ENCODE measurements around the gene TACO1.

Gene TACO1

DNA sequence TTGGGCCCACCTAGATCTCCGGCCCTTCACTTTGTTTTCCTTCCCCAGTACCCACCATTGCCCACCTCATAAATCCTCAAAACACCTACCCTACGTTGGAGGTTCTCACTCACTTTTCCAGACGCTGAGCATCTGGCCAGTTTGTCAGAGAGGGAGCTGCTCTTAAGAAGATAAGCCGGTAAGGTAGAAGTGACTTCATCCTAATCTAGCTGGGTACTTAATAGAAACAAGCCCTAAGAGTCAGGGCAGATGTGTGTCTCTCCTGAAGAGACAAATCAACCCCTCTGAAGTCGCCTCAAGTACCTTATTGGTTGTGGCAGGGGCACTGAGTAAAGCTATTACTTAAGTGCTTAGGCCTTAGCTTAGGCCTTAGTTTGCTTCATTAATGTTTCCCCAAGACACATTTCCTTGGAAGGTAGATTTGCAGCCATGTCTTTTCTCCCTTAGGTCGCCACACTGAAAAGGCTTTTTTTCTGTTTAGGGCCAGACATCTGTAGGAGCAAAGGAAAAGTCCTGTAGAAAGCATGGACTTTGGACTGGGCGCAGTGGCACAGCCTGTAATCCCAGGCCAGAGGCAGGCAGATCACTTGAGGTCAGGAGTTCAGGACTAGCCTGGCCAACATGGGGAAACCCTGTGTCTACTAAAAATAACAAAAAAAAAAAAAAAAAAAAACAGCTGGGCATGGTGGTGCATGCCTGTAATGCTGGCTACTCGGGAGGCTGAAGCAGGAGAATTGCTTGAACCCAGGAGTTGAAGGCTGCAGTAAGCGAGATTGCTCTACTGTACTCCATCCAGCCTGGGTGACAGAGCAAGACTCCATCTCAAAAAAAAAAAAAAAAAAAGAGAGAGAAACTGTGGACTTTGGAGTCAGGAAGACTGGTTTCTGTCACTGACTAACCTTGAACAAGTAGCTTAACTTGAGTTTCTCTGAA, 1.0 kb downstream of the TACO1 start:
- no peak for DNase-seq

DNA sequence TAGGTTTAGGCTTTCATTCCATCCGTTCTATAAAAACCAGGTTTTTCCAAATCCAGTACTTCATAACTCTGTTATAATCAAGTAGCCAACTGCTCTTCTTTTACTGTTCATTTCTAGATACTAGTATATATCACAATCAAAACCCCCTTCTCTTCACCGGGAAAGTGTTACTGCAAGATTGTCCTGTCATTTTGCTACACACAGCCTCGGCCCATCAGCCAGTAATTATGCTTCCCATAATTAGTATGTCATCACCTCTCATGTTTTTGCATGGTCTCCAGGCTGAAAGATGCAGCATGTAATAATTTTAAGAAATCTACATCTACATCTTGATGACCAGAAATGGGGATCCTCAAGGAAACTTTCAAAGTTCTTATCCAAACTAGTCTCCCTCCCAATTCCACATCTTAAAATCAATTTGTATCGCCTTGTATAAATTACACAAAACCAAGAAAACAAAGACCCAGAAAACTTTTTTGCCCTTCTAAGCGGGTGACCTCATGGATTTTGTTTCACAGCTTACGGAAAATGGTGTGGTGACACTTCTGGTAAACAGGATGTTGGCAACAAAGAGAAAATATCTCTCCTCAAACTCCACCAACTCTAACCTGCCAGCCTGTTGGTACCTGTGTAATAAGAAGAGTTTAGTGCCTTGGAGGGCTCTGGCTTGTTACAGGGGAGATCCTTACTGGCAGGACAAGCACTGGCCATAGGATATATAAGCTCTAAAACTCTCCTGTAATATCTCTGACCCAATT, 9.3 kb downstream of the TACO1 start:
- no peak for DNase-seq

DNA sequence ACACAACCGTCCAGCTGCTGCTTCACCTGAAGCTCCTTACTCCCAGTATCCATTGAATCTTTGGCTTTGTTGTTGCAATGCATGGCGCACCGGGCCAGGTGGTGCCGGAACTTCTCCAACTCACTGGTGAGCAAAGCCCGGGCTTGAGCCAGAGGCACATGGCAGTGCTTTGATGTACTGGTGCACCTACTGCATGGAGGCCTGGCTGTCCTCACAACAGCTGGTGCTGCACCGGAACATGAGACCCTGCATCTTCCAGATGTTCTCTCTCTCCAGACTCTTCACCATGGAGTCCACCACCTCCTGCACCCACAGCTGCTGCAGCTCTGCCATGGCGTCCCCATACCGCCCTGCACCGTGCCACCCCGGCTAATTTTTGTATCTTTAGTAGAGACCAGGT, 10.2 kb downstream of the TACO1 start:
- no peak for DNase-seq

DNA sequence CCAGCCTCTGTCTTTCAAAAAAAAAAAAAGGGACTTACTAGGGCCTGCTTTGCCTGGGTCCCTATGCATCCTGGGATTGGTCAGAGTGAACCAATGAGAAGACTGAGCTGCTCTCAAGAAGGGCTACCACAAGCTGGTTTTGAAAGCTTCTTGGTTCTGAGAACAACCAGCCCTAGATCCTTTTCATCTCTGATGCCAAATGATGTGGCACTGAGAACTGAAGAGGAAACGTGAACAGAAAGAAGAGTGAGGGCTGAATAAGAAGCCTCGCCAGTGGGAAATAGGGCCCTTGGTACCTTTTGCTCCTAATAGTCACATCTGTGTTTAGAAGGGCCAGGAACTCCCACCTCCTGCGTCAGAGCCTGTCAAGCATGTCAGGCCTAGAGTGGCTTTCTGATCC, 10.7 kb downstream of the TACO1 start:
- DNase-seq = no peak

DNA sequence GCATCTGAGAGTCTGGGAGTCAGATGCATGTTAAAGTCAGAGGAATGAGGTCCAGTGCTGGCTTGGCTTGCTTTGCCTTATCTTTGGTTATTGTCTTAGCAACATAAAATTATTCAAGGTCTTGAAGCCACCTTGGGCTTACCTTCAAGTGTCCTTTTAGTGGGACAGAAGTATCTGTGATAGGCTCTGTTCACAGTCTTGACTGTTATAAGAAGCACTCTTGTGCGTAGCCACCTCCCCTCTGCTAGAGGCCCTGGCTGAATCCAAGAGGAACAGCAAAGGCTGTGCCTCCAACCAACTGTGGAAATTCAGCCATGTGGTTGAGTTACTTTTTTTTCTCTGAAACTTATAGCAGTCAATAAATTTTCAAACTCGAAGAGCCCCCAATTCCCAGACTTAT, 13.0 kb downstream of the TACO1 start:
- DNase-seq = no peak

DNA sequence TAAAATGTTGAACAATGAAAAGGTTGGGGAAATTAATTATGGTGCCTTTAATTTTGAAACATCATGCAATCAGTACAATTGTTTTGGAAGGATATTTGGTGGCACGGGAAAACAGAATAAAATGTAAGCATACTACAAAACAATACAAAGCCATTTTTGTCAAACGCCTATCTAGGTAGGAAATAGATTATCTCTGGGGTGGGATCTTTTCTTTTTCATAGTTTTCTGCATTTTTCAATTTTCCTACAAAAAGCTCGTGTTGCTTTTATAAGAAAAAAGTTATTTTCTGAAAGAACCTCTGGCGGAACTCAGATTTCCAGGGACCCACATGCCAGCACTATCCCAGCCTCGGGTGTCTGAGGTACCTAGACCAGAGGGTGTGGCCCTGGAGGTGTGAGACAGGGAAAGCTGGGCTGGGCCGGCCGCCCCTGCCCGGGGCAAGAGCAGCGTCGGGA, 20.6 kb downstream of the TACO1 start:
- DNase-seq = no peak

DNA sequence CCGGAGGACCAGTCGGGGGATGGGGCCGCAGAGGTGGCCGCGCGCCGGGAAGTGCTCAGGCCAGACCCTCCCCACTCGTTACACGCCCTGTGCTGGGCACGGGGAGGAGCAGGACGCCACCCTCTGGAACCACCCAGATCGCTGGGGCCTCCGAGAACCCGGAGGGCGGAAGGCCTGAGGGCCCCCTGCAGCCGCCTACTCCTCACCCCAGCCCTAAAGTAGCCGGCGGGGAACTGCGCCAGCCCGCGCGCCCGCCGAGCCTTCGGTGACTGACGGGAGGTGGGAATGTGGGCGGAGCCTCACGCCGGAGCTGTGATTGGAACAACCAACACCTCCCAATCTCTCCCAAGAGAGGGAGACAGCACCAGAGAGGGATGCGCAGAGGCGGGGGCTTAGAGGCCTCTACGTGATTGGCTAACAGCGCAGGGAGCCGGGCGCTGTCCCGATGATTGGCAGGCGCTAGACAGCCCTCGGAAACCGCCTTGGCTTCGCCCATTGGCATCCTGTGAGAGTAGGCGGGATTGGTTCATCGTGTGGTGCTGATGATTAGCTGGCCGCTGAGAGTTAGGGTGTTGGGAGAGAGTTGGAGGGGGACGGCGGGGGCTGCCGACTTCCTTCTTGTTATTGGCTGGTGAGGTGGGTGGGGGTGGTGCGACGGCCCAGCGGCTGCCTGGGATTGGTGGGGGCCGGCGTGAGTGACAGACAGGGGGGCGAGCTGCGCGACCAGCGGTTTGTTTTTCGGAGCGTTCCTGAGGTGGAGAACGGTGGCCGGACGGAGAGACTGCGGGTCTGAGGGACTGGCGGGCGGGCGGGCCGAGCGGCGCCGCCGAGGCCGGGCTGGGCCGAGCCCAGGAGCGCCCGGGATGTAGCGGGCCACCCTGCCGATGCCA, 21.2 kb downstream of the TACO1 start, which contains the start of gene MAP3K3:
Gene MAP3K3, plus strand, starts transcription at position 734 of the 890 bp plus-strand sequence. CDS start 343 bp downstream, outside the sequence.
- peak; percentile 100 for DNase-seq

DNA sequence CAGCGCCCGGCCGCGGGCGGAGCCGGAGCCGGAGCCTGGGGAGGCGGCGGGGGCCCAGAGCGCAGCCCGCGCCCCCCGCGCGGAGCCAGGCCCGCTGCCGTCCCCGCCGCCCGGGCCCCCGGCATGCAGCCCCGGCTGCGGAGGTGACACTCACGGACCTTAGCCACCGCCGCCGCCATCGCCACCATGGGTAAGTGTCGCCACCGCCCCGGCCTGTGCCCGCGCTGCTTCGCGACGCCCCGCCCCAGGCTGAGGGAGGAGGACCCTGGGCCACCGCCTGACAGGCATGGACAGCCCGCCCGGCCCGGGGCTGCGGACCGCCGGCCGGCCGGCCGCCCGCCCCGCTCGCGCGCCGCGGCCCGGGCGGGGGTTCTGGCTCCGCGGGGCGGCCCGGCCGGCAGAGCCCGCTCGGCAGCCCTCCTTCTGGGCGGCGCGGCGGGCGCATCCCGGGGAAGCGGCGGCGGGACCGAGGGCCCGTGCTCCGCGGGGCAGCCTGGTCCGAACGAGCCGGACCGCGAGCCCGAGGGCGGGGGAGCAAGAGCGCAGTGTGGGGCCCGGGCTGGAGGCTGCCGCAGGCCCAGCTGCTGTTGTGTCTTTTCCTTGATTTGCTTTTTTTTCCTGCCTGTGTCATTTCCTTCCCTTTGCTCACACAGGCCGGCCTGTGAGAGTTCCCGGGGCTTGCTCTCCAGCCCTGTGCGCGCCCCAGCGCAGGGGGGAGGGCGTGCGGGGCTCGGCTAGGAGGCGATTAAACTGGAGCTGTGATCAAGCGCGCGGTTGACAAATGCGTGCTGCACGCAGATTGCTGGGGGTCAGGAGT, 22.1 kb downstream of the TACO1 start:
- DNase-seq = peak; percentile 61

DNA sequence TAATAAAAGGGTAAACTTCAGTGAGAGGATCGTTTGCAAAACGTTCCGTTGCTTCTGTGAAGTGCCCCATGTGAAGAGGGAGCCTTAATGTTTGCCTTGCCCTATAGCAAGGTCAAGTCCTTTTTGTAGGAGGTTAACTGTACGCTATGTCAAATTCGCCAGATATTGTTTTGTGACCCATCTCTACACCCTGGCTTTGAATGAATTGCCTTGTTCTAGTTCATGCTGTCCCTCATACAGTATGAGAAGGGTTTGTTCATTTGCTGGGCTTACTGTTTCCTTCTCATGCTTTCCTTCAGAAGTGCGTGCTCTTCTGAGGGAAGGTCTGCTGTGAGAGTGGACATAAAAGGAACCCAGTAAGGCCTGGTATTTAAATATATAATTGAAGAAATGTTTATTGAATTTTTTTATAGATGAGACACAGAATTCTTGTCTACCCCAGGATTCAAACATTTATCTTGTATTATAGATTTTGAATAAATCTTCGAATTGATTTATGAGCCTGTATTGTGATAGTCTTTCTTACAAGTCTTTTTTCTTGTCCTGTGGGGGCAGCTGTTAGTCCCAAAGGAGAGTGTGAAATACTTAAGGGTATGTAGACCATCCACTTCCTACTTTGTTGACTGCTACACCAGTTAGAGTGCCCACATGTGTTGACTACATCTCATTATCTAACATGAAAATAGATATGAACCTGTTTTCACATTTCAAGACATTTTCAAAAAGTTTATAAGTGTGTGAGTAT, 23.3 kb downstream of the TACO1 start:
- no peak for DNase-seq

DNA sequence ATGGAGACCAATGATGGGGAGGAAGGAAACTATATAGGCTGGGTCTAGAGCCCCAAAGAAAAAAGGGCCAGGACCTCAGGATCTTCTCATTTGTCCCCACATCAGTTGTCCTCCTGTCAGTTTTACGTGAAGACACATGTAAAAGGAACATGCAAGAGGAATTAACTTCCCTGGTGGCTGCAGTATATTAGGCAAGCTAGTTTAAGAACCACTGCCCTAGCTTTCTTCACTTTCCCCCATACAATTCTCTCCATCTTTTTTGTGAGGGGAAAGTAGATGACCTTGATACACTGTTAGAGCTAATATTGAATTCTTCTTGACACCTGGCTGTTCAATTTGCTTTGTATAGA, 23.8 kb downstream of the TACO1 start:
- no peak for DNase-seq

DNA sequence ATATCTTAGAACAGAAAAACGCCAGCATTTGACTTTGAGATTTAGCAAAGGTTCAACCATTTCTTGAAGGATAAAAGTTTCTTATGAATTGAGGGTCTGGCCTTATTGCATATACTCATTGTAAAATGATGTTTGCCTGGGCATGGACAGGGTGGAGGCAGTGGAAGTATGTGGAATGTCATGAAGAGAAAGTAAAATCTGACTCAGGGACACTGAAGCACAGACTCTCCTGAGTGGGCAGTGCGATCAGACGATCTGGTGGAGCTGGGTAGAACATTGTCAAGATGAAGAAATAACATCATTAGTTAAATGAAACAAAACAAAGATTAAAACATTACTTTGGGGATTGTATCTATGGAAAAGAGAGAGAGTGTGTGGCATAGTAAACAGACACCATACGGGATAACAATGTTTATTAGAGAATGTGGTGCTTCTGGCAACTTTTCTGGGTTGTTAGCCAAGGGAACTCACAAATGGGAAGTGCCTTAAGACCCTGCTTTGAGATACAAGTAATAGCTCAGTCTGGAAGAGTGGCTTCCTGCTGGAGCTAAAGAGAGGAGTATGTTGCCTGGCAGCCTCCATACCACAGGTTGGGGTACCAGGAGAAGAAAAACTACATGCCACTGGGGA, 26.0 kb downstream of the TACO1 start:
- no peak for DNase-seq

DNA sequence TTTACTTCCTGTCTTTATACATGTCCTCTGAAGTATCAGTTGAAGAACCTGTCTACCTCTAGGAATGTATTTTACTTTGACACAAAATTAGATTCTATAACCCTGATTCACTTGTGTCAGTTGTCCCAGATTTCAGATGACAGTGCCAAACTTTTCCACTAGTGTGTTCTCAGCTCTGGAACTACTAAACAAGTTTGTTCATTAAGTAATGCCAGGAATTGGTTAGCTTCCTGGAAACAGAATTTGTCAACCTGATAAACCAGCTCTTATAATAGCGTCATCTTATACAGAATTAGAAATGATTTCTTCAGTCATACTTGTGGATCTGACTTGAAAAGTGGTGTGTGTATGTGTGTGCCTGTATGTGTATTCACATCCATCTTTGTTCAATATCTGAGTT, 28.9 kb downstream of the TACO1 start:
- DNase-seq = no peak

DNA sequence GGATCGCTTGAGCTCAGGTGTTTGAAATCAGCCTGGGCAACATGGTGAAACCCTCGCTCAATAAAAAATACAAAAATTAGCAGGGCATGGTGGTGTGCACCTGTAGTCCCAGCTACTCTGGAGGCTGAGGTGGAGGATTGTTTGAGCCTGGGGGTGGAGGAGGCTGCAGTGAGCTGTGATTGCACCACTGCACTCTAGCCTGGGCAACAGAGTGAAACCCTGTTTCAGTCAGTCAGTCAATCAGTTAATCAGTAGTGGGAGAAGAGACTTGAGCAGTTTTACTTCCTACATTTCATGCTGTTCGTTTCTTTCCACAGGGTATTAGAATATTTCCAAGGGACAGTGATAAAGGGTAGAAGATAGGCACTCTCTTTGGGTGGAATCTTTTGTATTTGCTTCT, 30.4 kb downstream of the TACO1 start:
- no peak for DNase-seq

DNA sequence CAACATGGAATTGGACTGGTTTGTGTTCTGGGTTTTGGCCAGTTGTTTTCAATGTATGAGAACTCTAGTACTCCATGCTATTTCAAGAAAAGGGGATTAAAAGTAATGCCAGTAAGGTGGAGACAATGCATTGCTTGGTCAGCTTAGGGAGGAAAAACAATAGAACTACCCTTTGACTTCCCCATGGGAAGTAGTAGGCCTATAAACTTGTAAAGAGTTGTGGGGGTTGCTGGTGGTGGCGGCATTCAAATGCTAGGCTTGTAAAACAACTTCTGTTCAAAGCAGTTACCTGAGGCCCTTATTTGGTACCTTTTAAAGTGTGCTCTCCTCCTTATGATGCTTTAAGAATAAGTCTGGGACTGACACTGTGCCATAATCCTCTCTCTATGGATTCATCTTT, 30.9 kb downstream of the TACO1 start:
- DNase-seq = no peak

DNA sequence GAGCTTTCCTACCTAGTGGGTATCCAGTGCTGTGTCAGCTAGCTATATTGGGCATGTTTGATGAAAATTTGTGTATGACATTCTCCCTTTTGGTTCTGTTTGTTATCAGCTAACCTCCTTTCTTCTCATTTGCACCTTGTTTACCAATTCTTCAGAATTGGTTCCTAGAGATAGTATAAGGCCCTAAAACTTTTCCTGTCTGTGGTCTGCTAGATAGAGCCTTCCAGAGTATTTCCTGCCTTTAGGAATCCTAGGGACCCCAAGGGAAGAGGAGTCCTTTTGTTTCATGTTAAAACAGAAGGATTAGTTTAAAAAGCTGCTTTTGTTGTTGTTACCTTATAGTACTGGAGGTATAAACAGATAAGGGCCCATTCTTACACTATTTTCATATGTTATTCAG, 33.0 kb downstream of the TACO1 start:
- DNase-seq = no peak

DNA sequence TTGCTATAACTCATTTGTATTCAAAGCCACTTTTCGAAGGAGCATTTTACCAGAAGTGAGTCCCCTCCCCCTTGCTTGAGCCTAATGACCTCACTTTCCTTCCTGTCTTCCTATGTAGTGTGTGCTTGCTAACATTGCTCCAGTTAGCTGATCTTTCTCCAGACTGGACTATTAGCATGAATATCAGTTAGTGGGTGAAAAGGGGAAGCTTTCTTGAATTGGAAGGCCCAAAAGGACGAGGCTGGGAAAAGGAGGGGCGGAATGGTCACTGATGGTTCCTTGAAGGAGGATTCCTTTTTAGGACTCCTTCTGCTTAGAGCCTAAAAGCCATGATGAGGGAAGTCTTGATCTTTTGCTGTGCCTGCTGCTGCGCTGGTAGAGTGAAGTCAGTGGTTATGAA, 33.5 kb downstream of the TACO1 start:
- no peak for DNase-seq

DNA sequence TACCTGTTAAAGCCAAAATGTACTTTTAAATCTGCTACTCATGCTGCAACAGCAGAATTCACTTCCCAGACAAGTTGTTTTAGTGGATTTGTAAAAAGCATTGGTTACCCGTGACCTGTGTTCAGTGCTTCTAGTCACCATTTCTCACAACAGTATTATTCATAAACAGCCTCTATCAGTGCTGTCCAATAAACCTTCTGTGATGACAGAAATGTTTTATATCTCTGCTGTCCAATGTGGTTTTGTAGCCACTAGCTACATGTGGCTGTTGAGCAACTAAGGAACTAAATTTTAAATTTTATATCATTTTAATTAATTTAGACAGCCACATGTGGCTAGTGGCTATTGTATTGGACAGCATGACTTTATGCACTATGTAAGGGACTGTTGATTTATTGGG, 34.1 kb downstream of the TACO1 start:
- no peak for DNase-seq

DNA sequence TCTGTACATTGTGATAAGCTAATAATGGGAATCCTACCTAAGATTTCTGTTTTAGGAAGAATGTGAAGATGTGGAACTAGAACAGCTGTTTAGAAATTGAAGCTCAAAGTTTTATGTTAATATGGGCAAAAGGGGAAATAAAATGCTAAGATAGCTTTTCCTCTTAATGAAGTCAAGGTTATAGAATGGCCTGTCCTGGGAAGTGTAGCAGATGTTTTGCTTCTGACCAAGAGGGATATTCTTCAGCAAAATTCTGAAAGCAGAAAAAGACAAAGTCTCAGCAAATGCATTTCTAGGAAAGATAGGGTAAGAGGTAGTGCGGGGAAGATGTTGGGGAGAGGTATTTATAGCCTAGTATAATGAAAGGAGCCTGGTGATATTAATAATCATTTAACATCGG, 34.6 kb downstream of the TACO1 start:
- no peak for DNase-seq

DNA sequence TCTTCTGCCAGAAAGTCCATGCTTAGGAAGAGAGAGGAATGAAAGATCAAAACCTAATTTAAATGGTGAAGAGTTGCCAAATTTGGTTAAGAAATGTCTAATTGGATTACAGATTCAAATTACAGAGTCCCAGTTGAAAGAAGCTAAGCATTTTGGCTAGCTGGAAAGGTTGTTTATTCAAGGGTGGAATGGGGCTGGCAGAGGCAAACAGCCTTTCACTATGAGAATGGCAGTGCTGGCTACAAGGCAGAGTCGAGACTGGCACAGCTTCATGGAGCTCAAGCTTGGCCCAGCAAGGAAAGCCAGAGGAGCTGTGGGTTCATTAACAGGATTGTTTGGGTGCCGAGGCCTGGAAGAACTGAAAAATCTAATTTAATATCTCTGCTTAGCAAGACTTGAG, 35.1 kb downstream of the TACO1 start:
- no peak for DNase-seq

DNA sequence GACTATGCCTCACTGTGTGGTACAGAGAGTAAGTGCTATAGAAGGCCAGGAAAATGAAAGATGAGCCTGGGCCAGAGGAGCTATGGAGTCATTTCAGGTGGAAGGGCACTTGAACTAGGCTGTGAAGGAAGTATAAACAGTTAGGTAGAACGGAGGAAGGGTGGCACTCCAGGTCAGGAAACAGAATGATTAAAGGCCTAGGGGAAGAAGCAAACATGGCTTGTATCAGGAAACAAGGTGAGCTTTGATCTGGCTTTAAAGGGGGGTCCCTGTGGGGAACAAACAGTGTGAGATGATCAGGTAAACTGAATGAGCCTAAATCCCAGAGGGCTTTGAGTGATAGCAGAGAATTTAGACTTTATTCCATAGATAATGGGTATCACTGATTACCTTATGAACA, 38.4 kb downstream of the TACO1 start:
- no peak for DNase-seq

DNA sequence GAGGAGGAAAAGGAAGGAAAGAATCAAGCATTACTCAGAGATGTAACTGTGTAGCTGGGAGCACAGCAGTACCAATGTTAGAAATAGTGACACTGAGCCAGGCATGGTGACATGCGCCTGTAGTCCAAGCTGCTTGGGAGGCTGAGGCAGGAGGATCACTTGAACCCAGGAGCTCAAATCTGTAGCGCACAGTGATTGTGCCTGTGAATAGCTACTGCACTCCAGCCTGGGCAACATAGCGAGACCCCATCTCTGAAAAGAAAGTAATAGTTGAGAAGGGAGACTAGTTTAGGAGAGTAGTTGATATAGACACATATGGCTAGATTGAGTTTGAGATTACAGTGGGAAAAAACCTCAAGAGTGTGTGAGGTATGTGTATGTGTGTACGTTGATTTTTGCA, 39.3 kb downstream of the TACO1 start:
- DNase-seq = no peak
